GM12865 (cell line): Measurements from ENCODE around the gene FEN1.

Source experiments
- DNase-seq: peaks from one replicate; pipeline ENCODE4 v3.0.0; 2010; ENCODE audit warnings: low read depth
- H3K4me3 ChIP-seq: 2 replicates; pipeline ENCODE4 v1.5.1; 2011; ENCODE audit warnings: mild to moderate bottlenecking, low read depth, low read length, control low read depth
- TF ChIP-seq, protein P1 (sequence below): IDR thresholded peaks from 2 replicates; pipeline ENCODE4 v1.5.1; 2011; ENCODE audit warnings: low read length, control low read depth, low read depth, inconsistent platforms; ENCODE audit not compliant: insufficient read depth; ENCODE audit errors: missing control alignments

The FEN1 gene

DNA sequence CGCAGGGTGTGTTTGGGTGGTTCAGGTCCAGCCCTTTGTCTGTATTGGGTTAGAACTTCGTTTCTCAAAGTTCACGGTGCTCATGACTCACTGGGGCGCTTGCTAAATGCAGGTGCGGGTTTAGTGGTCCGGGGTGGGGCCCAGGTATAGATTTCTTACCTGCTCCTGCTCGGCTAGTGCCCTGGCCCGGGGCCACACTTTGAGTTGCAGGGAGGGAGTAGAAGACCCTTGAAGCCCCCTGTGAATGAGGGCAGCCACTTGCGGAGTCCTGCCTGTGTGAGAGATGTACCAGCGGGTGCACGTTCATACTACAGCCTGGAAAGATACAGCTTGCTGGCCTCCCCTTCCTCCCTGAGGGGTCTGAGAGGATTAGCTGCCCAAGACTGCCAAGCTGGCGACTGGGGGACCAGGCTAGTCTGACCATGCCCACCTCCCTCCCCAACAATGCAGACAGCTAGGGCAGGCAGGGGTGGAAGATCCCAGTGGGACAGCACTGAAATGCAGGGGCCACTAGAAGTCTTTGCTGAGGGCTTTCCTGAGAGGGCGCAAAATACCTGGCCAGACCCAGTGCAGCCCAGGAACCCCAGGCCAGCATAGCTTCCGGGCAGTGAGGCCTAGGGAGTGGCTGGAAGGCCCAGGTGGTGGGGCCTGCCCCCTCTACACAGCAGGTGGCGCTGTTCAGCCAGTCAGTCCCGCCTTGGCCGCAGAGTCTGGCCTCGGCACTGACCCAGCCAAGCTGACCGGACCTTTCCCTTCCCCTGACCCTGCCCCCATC lies 45.3 kb upstream of the FEN1 start:
- TF ChIP-seq, protein P1, sequence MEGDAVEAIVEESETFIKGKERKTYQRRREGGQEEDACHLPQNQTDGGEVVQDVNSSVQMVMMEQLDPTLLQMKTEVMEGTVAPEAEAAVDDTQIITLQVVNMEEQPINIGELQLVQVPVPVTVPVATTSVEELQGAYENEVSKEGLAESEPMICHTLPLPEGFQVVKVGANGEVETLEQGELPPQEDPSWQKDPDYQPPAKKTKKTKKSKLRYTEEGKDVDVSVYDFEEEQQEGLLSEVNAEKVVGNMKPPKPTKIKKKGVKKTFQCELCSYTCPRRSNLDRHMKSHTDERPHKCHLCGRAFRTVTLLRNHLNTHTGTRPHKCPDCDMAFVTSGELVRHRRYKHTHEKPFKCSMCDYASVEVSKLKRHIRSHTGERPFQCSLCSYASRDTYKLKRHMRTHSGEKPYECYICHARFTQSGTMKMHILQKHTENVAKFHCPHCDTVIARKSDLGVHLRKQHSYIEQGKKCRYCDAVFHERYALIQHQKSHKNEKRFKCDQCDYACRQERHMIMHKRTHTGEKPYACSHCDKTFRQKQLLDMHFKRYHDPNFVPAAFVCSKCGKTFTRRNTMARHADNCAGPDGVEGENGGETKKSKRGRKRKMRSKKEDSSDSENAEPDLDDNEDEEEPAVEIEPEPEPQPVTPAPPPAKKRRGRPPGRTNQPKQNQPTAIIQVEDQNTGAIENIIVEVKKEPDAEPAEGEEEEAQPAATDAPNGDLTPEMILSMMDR: peak; percentile 94

DNA sequence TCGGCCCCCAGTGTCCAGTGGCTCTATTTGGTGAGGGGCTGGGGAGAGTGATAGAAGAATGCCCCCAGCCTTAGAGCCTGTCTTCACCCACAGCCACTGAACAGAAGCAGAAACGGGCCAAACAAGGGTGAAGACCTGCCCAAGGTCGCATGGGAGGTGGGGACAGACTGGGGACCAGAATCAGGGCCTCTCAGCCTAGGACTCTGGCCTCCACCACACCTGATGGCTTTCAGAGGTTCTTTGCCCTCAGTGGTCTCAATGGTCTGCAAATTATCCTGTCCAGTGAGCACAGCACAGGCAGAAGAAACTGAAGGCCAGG lies 44.8 kb upstream of the FEN1 start:
- H3K4me3 ChIP-seq: no peak overlapping the region
- DNase-seq: no peak

More for the DNA sequence above, 45.3 kb upstream of the FEN1 start:
- no peak overlapping the region for H3K4me3 ChIP-seq
- DNase-seq: peak; percentile 70

GRCh38 chr11:61749591-61750217 lies 43.0 kb upstream of the FEN1 start:
- TF ChIP-seq, protein P1: no peak
- DNase-seq: no peak
- H3K4me3 ChIP-seq: no peak overlapping the region

More for the DNA sequence above, 44.8 kb upstream of the FEN1 start:
- TF ChIP-seq, protein P1: no peak

DNA sequence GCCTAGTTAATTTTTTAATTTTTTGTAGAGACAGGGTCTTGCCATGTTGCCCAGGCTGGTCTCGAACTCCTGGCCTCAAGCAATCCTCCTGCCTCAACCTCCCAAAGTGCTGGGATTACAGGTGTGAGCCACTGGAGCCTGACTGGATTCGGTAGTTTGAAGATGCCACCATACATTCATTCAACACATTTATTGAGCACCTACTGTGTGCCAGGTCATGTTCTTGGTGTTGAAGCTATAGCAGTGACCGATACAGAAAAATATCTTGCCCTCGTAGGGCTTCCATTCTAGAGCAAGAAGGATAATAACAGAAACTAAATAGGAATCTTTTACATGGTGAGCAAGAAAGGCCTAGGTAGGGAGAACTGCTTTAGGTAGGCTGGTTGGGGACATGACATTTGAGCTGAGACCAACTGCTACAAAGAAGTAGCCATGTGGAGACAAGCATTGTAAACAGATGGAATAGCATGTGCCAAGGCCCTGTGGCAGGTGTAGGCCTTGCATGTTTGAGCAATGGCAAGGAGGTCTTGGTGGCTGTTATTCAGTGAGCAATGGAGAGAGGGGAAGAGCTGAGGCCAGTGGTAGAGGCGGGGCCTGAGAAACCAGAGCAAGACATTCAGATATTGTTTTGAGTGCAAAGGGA lies 42.0 kb upstream of the FEN1 start:
- DNase-seq: no peak
- no peak overlapping the region for H3K4me3 ChIP-seq
- TF ChIP-seq, protein P1: no peak

DNA sequence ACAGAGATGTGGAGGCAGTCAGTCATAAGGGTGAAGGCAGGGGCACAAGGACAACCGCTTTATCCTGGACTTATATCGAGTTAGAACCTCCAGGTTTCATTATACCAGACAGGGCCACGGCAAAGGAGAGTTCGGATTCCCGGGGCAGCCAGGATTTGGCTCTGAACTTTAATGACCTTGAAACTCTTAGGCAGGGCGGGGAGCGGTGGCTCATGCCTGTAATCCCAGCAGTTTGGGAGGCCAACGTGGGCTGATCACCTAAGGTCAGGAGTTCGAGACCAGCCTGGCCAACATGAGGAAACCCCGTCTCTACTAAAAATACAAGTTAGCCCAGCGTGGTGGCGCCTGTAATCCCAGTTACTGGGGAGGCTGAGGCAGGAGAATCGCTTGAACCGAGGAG lies 41.3 kb upstream of the FEN1 start:
- TF ChIP-seq, protein P1: no peak
- no peak overlapping the region for H3K4me3 ChIP-seq
- no peak for DNase-seq

- TF ChIP-seq, protein P1: peak; percentile 62
- peak within 1 kb of the TSS; percentile 12 for H3K4me3 ChIP-seq
- DNase-seq: peak; percentile 26
These were observed 40.4 kb upstream of the FEN1 start, which contains the start of gene MYRF for GRCh38 chr11:61752117-61752924. TSS of gene MYRF (plus strand) at chr11:61752636. CDS start at chr11:61752745, 109 bp downstream.
